Transverse colon (tissue), 3 donors: ENCODE data around the gene HDLBP.

ENCODE experiments used
- POLR2A ChIP-seq: fragments of 450-650 bp; IDR thresholded peaks from one replicate; pipeline ENCODE4 v1.6.1; 2016; ENCODE audit warnings: antibody characterized with exemption, mild to moderate bottlenecking, moderate library complexity
- TF ChIP-seq, protein P1 (sequence below), 5 experiments: fragments of 200-600 bp in 3 of 5; fragments of 450-650 bp in 2 of 5; sonication (generic) in 3 of 5; IDR thresholded peaks; 1 replicate in 2 of 5; 2 replicates in 3 of 5; pipeline ENCODE4 v1.5.1; 2016 to 2017; ENCODE audit warnings: antibody characterized with exemption in 5 of 5, inconsistent platforms in 3 of 5, mild to moderate bottlenecking in 2 of 5, moderate library complexity in 1 of 5

DNA sequence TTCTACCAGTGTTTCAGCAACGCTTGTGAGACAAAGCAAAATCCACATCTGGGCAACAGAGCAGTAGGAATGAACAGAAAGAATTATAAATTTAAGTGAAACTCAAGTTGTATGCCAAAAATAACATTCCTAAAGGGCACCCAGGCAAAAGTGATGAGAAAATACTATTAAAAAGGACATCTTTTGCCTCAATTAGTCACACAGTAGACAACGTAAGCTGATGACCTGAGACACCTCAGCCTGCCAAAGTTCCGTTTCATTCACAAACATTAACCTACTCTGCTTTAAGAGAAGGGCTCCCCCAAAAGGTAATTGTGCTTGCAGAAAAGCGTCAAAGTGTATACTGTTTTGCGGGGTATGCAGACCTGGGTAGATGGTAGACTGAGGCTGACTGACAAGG lies 7.2 kb downstream of the HDLBP start:
- TF ChIP-seq, protein P1, sequence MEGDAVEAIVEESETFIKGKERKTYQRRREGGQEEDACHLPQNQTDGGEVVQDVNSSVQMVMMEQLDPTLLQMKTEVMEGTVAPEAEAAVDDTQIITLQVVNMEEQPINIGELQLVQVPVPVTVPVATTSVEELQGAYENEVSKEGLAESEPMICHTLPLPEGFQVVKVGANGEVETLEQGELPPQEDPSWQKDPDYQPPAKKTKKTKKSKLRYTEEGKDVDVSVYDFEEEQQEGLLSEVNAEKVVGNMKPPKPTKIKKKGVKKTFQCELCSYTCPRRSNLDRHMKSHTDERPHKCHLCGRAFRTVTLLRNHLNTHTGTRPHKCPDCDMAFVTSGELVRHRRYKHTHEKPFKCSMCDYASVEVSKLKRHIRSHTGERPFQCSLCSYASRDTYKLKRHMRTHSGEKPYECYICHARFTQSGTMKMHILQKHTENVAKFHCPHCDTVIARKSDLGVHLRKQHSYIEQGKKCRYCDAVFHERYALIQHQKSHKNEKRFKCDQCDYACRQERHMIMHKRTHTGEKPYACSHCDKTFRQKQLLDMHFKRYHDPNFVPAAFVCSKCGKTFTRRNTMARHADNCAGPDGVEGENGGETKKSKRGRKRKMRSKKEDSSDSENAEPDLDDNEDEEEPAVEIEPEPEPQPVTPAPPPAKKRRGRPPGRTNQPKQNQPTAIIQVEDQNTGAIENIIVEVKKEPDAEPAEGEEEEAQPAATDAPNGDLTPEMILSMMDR (IDR thresholded peaks at IDR 0.05): no peak
- no peak for TF ChIP-seq POLR2A
